WTC11 (cell line): ENCODE data around the gene PFN1. TPM values are rescaled to one million over a fixed set of nuclear protein-coding genes. Genes with fewer than 3 reads are reported as not detected.

Source experiments
- ATAC-seq: fragments of 200-7000 bp; cut with Tn5 transposase; 2 replicates; pipeline ENCODE4 v1.10.0; 2021; ENCODE audit warnings: mild to moderate bottlenecking, moderate library complexity
- CTCF ChIA-PET: fragments of 300-600 bp; sonication (Branson Sonifier 250); formaldehyde crosslinking; loops from one replicate; lab custom pipeline; 2021; ENCODE audit warnings: antibody characterized with exemption; lab: Charles Lee
- POLR2A ChIA-PET: fragments of 350-600 bp; sonication (Branson Sonifier 250); formaldehyde crosslinking; loops from one replicate; lab custom pipeline; 2021; ENCODE audit warnings: antibody characterized with exemption; lab: Charles Lee
- DNase-seq: peaks from one replicate; pipeline ENCODE4 v3.0.0; 2021; ENCODE audit warnings: low spot score
- H3K27ac Mint-ChIP-seq: 2 replicates; pipeline ENCODE4 v1.8.0; 2021; ENCODE audit warnings: mixed read lengths
- H3K27me3 Mint-ChIP-seq: 2 replicates; pipeline ENCODE4 v1.8.0; 2021; ENCODE audit warnings: low read depth, mild to moderate bottlenecking, moderate library complexity, mixed read lengths
- H3K36me3 Mint-ChIP-seq: 2 replicates; pipeline ENCODE4 v1.8.0; 2021; ENCODE audit warnings: mixed read lengths
- H3K4me1 Mint-ChIP-seq: 2 replicates; pipeline ENCODE4 v1.8.0; 2022; ENCODE audit warnings: mixed read lengths
- H3K4me3 Mint-ChIP-seq: 2 replicates; pipeline ENCODE4 v1.8.0; 2021; ENCODE audit warnings: mild to moderate bottlenecking, moderate library complexity, mixed read lengths
- H3K9me3 Mint-ChIP-seq: 2 replicates; pipeline ENCODE4 v1.8.0; 2021; ENCODE audit warnings: mixed read lengths
- ETV6 ChIP-seq: sonication (generic); formaldehyde crosslinking; IDR thresholded peaks from 2 replicates; pipeline ENCODE4 v1.8.1; 2022; ENCODE audit warnings: mild to moderate bottlenecking, missing genetic modification reagents
- FOXJ3 ChIP-seq: sonication (generic); formaldehyde crosslinking; IDR thresholded peaks from 2 replicates; pipeline ENCODE4 v1.9.0; 2021; ENCODE audit warnings: missing genetic modification reagents, mild to moderate bottlenecking, borderline replicate concordance
- FOXK1 ChIP-seq: sonication (generic); formaldehyde crosslinking; IDR thresholded peaks from 2 replicates; pipeline ENCODE4 v1.8.0; 2022; ENCODE audit warnings: mild to moderate bottlenecking, moderate library complexity, missing genetic modification reagents
- FOXP1 ChIP-seq: sonication (generic); formaldehyde crosslinking; IDR thresholded peaks from 2 replicates; pipeline ENCODE4 v1.8.0; 2022; ENCODE audit warnings: missing genetic modification reagents, mild to moderate bottlenecking, moderate library complexity, borderline replicate concordance
- GRHL2 ChIP-seq: fragments of 250-450 bp; sonication (Bioruptor Pico); IDR thresholded peaks from 2 replicates; pipeline ENCODE4 v1.8.0; 2022; ENCODE audit warnings: mild to moderate bottlenecking, moderate library complexity; ENCODE audit not compliant: insufficient replicate concordance, severe bottlenecking
- PRRX2 ChIP-seq: fragments of 250-450 bp; sonication (Bioruptor Pico); IDR thresholded peaks from 2 replicates; pipeline ENCODE4 v1.8.0; 2021; ENCODE audit warnings: mild to moderate bottlenecking
- SP1 ChIP-seq: sonication (generic); formaldehyde crosslinking; conservative IDR thresholded peaks from 2 replicates; pipeline ENCODE4 v1.8.1; 2022; ENCODE audit warnings: missing genetic modification reagents
- TEAD1 ChIP-seq: sonication (generic); formaldehyde crosslinking; IDR thresholded peaks from 2 replicates; pipeline ENCODE4 v1.8.0; 2022; ENCODE audit warnings: mild to moderate bottlenecking, missing genetic modification reagents
- ZNF317 ChIP-seq: sonication (generic); formaldehyde crosslinking; IDR thresholded peaks from 2 replicates; pipeline ENCODE4 v1.8.1; 2023; ENCODE audit warnings: low read depth, mild to moderate bottlenecking, moderate library complexity, missing genetic modification reagents, borderline replicate concordance
- ZNF423 ChIP-seq: fragments of 250-450 bp; sonication (Bioruptor Pico); IDR thresholded peaks from 2 replicates; pipeline ENCODE4 v2.1.2; 2022; ENCODE audit warnings: mild to moderate bottlenecking, moderate library complexity
- ZNF671 ChIP-seq: fragments of 250-450 bp; sonication (Bioruptor Pico); IDR thresholded peaks from 2 replicates; pipeline ENCODE4 v1.8.0; 2021; ENCODE audit warnings: mild to moderate bottlenecking
- total RNA-seq: library from RNA; stranded (reverse); gene quantifications from 3 replicates; pipeline ENCODE4 v1.2.3, GENCODE V29; 2021
- TF ChIP-seq, protein P1 (sequence below): fragments of 200-600 bp; IDR thresholded peaks from 2 replicates; pipeline ENCODE4 v1.8.0; 2022; ENCODE audit warnings: antibody characterized with exemption
- TF ChIP-seq, protein P2 (sequence below): sonication (generic); formaldehyde crosslinking; IDR thresholded peaks from 2 replicates; pipeline ENCODE4 v1.8.1; 2022; ENCODE audit warnings: mild to moderate bottlenecking, moderate library complexity, missing genetic modification reagents
- TF ChIP-seq, protein P3 (sequence below): fragments of 250-450 bp; sonication (Bioruptor Pico); IDR thresholded peaks from 2 replicates; pipeline ENCODE4 v1.9.0; 2021; ENCODE audit warnings: mild to moderate bottlenecking
- TF ChIP-seq, protein P4 (sequence below): sonication (generic); formaldehyde crosslinking; IDR thresholded peaks from 2 replicates; pipeline ENCODE4 v1.8.0; 2022; ENCODE audit warnings: mild to moderate bottlenecking, missing genetic modification reagents
- TF ChIP-seq, protein P5 (sequence below): sonication (generic); formaldehyde crosslinking; IDR thresholded peaks from 2 replicates; pipeline ENCODE4 v1.8.0; 2023; ENCODE audit warnings: missing genetic modification reagents
- TF ChIP-seq, protein P6 (sequence below): fragments of 250-450 bp; sonication (Bioruptor Pico); IDR thresholded peaks from 2 replicates; pipeline ENCODE4 v1.9.0; 2021; ENCODE audit warnings: moderate library complexity, mild to moderate bottlenecking, inconsistent platforms, borderline replicate concordance
- TF ChIP-seq, protein P7 (sequence below): sonication (generic); formaldehyde crosslinking; IDR thresholded peaks from 2 replicates; pipeline ENCODE4 v1.8.0; 2022; ENCODE audit warnings: mild to moderate bottlenecking, missing genetic modification reagents
- TF ChIP-seq, protein P8 (sequence below): fragments of 250-450 bp; sonication (Bioruptor Pico); IDR thresholded peaks from 2 replicates; pipeline ENCODE4 v1.9.0; 2021; ENCODE audit warnings: mild to moderate bottlenecking, borderline replicate concordance

PFN1 gene
- total RNA-seq, 1 experiment from 2014 or later, result 1,289 TPM

DNA sequence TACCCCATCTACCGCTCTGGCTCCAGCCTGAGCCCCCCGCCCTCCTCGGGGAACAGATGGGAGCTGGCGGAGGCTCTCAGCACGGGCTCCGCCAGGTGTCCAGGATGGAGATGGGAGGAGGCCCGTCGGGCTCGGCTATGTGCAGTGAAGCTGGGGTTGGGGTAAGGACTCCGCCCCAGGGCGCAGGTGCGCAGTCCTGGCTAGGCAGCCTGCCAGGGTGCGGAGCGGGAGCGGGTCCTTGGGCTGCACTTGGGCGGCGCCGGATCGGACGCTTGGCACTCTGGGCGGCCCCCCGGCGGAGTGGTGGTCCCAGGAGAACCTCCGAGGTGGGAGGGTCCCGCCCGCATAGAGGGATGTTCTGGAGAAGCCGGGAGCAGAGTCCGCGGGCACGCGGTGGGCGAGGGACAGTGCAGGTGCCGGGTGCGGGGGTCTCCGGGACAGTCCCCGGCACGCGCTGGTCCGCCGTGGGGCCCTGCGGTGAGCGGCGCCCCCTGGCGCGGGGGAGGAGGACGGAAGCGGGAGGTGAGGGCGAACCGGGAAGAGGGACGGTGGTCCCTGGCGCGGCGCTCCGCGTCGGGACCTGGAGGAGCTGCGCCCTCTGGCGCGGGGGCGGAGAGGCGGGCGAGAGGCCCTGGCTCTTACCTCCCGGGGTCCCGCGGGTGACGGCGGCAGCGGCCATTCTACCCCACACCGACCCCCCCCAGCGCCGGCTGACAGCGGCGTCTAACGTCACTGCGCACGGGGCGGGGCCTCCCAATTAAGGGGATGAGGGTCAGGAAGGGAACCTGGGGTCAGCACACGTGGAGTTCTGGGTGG lies 38.8 kb upstream of the PFN1 start, which contains the start of gene CAMTA2:
CAMTA2 (minus strand) TSS at position 725 of the 816 bp plus-strand sequence. CDS start 1,453 bp downstream, outside the sequence.
- ChIA-PET CTCF (interaction anchor here (0.6 to 4.0 kb wide), 22 partner anchors 10 to 286 kb away, joined by 3 to 27 read pairs (median 4); partner anchors contain the start of genes INCA1, KIF1C, RNF167 and SLC25A11), POLR2A (interaction anchor here (0.6 to 3.0 kb wide), 5 partner anchors 10 to 35 kb away, joined by 3 to 12 read pairs (median 3); partner anchors contain the start of genes INCA1, KIF1C and SPAG7)
- no peaks in the 10 kb centered on the region for H3K9me3 Mint-ChIP-seq
- DNase-seq (peak; percentile 88), ATAC-seq (peak; percentile 77)
- no peaks in the 10 kb centered on the region for H3K36me3 Mint-ChIP-seq
- peak within 1 kb of the TSS; percentile 77 for H3K4me3 Mint-ChIP-seq
- H3K27ac Mint-ChIP-seq, result no peak within 1 kb of the TSS
- peaks cover 25% of the 10 kb centered on the region for H3K4me1 Mint-ChIP-seq
- H3K27me3 Mint-ChIP-seq, result peaks cover 44% of the 10 kb centered on the region
- TF ChIP-seq, protein P1, sequence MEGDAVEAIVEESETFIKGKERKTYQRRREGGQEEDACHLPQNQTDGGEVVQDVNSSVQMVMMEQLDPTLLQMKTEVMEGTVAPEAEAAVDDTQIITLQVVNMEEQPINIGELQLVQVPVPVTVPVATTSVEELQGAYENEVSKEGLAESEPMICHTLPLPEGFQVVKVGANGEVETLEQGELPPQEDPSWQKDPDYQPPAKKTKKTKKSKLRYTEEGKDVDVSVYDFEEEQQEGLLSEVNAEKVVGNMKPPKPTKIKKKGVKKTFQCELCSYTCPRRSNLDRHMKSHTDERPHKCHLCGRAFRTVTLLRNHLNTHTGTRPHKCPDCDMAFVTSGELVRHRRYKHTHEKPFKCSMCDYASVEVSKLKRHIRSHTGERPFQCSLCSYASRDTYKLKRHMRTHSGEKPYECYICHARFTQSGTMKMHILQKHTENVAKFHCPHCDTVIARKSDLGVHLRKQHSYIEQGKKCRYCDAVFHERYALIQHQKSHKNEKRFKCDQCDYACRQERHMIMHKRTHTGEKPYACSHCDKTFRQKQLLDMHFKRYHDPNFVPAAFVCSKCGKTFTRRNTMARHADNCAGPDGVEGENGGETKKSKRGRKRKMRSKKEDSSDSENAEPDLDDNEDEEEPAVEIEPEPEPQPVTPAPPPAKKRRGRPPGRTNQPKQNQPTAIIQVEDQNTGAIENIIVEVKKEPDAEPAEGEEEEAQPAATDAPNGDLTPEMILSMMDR, result peak; percentile 37
- TF ChIP-seq SP1 (CRISPR knock-in tag) (peak; percentile 70; the same call in 1 of the 2 replicates), FOXK1 (CRISPR knock-in tag) (peak; percentile 34; the same call in 1 of the 2 replicates), TEAD1 (peak; percentile 88; the same call in 1 of the 2 replicates), FOXP1 (no peak), ZNF671 (CRISPR knock-in tag) (no peak), GRHL2 (CRISPR knock-in tag) (no peak), PRRX2 (CRISPR knock-in tag) (no peak), ZNF317 (CRISPR knock-in tag) (no peak), ETV6 (no peak; the same call in 1 of the 2 replicates), FOXJ3 (CRISPR knock-in tag) (no peak), ZNF423 (CRISPR knock-in tag) (peak; percentile 82)
- TF ChIP-seq, protein P2, sequence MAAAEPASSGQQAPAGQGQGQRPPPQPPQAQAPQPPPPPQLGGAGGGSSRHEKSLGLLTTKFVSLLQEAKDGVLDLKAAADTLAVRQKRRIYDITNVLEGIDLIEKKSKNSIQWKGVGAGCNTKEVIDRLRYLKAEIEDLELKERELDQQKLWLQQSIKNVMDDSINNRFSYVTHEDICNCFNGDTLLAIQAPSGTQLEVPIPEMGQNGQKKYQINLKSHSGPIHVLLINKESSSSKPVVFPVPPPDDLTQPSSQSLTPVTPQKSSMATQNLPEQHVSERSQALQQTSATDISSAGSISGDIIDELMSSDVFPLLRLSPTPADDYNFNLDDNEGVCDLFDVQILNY (CRISPR knock-in tag), result peak; percentile 9; the same call in 1 of the 2 replicates
- TF ChIP-seq, protein P3, sequence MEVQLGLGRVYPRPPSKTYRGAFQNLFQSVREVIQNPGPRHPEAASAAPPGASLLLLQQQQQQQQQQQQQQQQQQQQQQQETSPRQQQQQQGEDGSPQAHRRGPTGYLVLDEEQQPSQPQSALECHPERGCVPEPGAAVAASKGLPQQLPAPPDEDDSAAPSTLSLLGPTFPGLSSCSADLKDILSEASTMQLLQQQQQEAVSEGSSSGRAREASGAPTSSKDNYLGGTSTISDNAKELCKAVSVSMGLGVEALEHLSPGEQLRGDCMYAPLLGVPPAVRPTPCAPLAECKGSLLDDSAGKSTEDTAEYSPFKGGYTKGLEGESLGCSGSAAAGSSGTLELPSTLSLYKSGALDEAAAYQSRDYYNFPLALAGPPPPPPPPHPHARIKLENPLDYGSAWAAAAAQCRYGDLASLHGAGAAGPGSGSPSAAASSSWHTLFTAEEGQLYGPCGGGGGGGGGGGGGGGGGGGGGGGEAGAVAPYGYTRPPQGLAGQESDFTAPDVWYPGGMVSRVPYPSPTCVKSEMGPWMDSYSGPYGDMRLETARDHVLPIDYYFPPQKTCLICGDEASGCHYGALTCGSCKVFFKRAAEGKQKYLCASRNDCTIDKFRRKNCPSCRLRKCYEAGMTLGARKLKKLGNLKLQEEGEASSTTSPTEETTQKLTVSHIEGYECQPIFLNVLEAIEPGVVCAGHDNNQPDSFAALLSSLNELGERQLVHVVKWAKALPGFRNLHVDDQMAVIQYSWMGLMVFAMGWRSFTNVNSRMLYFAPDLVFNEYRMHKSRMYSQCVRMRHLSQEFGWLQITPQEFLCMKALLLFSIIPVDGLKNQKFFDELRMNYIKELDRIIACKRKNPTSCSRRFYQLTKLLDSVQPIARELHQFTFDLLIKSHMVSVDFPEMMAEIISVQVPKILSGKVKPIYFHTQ, result no peak
- TF ChIP-seq, protein P4, sequence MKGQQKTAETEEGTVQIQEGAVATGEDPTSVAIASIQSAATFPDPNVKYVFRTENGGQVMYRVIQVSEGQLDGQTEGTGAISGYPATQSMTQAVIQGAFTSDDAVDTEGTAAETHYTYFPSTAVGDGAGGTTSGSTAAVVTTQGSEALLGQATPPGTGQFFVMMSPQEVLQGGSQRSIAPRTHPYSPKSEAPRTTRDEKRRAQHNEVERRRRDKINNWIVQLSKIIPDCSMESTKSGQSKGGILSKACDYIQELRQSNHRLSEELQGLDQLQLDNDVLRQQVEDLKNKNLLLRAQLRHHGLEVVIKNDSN, result peak; percentile 67; the same call in 1 of the 2 replicates
- TF ChIP-seq, protein P5, sequence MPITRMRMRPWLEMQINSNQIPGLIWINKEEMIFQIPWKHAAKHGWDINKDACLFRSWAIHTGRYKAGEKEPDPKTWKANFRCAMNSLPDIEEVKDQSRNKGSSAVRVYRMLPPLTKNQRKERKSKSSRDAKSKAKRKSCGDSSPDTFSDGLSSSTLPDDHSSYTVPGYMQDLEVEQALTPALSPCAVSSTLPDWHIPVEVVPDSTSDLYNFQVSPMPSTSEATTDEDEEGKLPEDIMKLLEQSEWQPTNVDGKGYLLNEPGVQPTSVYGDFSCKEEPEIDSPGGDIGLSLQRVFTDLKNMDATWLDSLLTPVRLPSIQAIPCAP, result no peak
- TF ChIP-seq, protein P6, sequence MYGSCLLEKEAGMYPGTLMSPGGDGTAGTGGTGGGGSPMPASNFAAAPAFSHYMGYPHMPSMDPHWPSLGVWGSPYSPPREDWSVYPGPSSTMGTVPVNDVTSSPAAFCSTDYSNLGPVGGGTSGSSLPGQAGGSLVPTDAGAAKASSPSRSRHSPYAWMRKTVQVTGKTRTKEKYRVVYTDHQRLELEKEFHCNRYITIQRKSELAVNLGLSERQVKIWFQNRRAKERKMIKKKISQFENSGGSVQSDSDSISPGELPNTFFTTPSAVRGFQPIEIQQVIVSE (CRISPR knock-in tag), result no peak
- TF ChIP-seq, protein P7, sequence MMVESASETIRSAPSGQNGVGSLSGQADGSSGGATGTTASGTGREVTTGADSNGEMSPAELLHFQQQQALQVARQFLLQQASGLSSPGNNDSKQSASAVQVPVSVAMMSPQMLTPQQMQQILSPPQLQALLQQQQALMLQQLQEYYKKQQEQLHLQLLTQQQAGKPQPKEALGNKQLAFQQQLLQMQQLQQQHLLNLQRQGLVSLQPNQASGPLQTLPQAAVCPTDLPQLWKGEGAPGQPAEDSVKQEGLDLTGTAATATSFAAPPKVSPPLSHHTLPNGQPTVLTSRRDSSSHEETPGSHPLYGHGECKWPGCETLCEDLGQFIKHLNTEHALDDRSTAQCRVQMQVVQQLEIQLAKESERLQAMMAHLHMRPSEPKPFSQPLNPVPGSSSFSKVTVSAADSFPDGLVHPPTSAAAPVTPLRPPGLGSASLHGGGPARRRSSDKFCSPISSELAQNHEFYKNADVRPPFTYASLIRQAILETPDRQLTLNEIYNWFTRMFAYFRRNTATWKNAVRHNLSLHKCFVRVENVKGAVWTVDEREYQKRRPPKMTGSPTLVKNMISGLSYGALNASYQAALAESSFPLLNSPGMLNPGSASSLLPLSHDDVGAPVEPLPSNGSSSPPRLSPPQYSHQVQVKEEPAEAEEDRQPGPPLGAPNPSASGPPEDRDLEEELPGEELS (CRISPR knock-in tag), result 0 out of 2 replicates have a peak, but pooled peaks have one; percentile 17
- TF ChIP-seq, protein P8, sequence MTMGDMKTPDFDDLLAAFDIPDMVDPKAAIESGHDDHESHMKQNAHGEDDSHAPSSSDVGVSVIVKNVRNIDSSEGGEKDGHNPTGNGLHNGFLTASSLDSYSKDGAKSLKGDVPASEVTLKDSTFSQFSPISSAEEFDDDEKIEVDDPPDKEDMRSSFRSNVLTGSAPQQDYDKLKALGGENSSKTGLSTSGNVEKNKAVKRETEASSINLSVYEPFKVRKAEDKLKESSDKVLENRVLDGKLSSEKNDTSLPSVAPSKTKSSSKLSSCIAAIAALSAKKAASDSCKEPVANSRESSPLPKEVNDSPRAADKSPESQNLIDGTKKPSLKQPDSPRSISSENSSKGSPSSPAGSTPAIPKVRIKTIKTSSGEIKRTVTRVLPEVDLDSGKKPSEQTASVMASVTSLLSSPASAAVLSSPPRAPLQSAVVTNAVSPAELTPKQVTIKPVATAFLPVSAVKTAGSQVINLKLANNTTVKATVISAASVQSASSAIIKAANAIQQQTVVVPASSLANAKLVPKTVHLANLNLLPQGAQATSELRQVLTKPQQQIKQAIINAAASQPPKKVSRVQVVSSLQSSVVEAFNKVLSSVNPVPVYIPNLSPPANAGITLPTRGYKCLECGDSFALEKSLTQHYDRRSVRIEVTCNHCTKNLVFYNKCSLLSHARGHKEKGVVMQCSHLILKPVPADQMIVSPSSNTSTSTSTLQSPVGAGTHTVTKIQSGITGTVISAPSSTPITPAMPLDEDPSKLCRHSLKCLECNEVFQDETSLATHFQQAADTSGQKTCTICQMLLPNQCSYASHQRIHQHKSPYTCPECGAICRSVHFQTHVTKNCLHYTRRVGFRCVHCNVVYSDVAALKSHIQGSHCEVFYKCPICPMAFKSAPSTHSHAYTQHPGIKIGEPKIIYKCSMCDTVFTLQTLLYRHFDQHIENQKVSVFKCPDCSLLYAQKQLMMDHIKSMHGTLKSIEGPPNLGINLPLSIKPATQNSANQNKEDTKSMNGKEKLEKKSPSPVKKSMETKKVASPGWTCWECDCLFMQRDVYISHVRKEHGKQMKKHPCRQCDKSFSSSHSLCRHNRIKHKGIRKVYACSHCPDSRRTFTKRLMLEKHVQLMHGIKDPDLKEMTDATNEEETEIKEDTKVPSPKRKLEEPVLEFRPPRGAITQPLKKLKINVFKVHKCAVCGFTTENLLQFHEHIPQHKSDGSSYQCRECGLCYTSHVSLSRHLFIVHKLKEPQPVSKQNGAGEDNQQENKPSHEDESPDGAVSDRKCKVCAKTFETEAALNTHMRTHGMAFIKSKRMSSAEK (CRISPR knock-in tag), result no peak
